ENCODE data around the gene SPEG. TPM values are rescaled to one million over a fixed set of nuclear protein-coding genes. Genes with fewer than 3 reads are reported as not detected.
"Not testable (repeated sequence)": the region's sequence is repeated elsewhere in the genome, so short reads cannot be mapped to it uniquely, and the experiment has no call there.

The SPEG gene
- total RNA-seq, 1 donor from 2014 or later: 6.5 TPM

DNA sequence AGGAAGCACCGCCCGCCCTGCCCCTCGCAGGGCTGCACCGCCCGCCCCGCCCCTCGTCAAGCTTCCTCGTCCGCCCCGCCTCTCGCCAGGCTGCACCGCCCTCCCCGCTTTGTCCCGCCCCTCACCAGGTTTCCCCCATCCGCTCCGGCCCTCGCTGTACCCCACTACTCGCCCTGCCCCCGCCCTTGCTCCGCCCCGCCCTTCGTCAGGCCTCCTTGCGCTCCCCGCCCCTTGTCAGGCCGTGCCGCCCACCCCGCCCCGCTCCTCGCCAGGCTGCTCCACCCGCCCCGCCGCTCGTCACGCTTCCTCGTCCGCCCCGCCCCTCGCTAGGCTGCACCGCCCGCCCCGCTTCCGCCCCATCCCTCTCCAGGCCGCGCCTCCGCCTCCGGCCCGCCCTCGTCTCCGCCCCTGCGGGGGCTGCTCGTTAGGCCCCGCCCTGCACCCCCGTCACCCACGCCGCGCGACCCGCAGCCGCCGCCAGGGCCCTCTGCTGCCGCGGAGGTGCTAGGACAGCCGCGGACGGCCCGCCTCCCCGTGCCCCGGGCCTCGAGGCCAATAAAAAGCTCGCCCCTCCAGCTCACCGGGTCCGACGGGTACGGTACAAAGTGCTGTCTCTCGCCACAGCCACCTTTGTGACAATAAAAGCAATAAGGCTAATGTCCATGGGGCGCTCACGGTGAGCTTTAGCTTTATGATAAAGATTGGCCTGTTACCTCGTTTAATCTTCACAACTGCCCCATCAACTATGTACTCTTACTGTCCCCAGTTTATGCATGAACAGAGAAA is 46.3 kb upstream of the SPEG start:
- ATAC-seq: peak; percentile 92 to 93
- Histone ChIP-seq H3K27me3 (ENCODE audit: low read depth) (no peaks in the 10 kb centered on the region), H3K4me1 (peaks cover 32% of the 10 kb centered on the region), H3K27ac (peak overlapping the region; percentile 94), H3K36me3 (peaks cover 34% of the 10 kb centered on the region), H3K9me3 (no peaks in the 10 kb centered on the region), H3K4me3 (peak overlapping the region; percentile 89)
- DNase-seq: peak; percentile 99
- intact Hi-C loops (cut with DNase I): no loop called here
- TF ChIP-seq, protein P1, sequence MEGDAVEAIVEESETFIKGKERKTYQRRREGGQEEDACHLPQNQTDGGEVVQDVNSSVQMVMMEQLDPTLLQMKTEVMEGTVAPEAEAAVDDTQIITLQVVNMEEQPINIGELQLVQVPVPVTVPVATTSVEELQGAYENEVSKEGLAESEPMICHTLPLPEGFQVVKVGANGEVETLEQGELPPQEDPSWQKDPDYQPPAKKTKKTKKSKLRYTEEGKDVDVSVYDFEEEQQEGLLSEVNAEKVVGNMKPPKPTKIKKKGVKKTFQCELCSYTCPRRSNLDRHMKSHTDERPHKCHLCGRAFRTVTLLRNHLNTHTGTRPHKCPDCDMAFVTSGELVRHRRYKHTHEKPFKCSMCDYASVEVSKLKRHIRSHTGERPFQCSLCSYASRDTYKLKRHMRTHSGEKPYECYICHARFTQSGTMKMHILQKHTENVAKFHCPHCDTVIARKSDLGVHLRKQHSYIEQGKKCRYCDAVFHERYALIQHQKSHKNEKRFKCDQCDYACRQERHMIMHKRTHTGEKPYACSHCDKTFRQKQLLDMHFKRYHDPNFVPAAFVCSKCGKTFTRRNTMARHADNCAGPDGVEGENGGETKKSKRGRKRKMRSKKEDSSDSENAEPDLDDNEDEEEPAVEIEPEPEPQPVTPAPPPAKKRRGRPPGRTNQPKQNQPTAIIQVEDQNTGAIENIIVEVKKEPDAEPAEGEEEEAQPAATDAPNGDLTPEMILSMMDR (IDR thresholded peaks at IDR 0.05): peak; percentile 71

DNA sequence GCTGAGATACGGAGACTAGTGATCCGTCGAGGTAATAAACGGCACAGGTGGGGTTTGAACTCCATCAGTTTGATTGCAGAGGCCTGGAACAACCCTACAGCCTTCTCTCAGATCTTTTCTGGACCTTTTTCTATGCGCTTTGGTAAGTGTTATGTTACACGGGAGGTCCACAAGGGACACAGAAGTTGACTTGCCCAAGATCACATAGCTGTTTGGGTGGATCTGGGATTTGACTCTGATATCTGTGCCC is 45.8 kb upstream of the SPEG start:
- TF ChIP-seq, protein P1 (IDR thresholded peaks at IDR 0.05): no peak
- Histone ChIP-seq H3K27ac (peak overlapping the region; percentile 94), H3K36me3 (peaks cover 29% of the 10 kb centered on the region), H3K9me3 (no peaks in the 10 kb centered on the region), H3K4me3 (peak overlapping the region; percentile 89), H3K4me1 (peaks cover 30% of the 10 kb centered on the region), H3K27me3 (ENCODE audit: low read depth) (no peaks in the 10 kb centered on the region)
- intact Hi-C loops (cut with DNase I): no loop called here
- ATAC-seq: no peak
- DNase-seq: no peak

DNA sequence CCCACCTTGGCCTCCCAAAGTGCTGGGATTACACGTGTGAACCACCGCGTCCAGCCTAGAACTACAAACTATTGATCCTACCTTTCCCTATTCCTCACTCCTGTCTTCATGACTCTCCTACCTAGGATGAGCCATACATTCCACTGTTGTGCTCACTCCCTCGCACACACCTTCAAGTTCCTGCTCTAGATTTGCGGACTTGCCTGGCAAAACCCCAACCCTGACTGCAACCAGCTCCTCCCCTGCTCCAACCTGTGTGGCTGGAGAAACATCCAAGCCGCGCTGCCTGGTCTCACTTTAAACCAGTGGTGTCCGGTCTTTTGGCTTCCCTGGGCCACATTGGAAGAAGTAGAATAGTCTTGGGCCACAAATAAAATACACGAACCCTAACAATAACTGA is 41.9 kb upstream of the SPEG start:
- ATAC-seq (no peak), DNase-seq (no peak)
- no peaks in the 10 kb centered on the region for H3K4me1 ChIP-seq
- TF ChIP-seq, protein P1 (IDR thresholded peaks at IDR 0.05): no peak
- H3K4me3 ChIP-seq: no peak overlapping the region
- H3K27ac ChIP-seq: no peak overlapping the region
- intact Hi-C loops (cut with DNase I): no loop called here
- H3K36me3 ChIP-seq: no peaks in the 10 kb centered on the region
- no peaks in the 10 kb centered on the region for H3K9me3 ChIP-seq
- H3K27me3 ChIP-seq (ENCODE audit: low read depth): no peaks in the 10 kb centered on the region

DNA sequence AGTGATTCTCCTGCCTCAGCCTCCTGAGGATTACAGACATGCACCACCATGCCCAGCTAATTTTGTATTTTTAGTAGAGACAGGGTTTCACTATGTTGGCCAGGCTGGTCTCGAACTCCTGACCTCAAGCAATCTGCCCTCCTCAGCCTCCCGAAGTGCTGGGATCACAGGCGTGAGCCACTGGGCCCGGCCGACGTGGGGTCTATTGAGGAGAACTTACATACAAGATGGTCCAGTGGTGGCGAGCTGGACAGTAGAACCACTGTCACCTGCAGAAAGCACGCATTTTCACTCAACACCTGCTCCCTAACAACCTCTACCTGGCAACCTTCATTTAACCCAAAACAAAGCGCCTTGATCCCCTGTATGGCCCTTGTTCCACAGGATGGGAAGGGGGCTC is 39.6 kb upstream of the SPEG start:
- intact Hi-C loops (cut with DNase I); H3K36me3 ChIP-seq; DNase-seq; H3K27me3 ChIP-seq (ENCODE audit: low read depth); H3K4me3 ChIP-seq; ATAC-seq; H3K9me3 ChIP-seq; H3K27ac ChIP-seq: not testable (repeated sequence)
- H3K4me1 ChIP-seq: peaks cover 12% of the 10 kb centered on the region

DNA sequence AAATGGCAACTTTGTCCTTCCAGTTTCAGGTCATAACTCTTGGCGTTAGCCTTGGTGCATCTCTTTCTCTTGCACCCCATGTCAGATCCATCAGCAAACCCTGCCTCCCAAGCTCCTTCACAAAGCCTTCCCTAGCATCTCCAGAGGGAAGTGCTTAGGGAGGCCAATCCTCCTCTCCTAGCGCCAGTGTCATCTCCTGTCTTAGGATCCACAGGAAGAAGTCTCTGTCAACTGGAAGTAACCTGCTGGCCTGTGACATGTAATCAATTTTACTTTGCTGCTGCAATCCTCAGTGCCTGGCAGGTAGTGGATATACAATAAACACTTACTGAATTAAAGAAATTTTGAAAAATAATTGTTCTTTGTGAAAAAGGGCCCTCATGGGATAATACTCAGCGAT is 39.0 kb upstream of the SPEG start:
- intact Hi-C loops (cut with DNase I): no loop called here
- no peak overlapping the region for H3K27ac ChIP-seq
- no peak overlapping the region for H3K4me3 ChIP-seq
- ATAC-seq (no peak), DNase-seq (no peak)
- no peaks in the 10 kb centered on the region for H3K36me3 ChIP-seq
- H3K27me3 ChIP-seq (ENCODE audit: low read depth): no peaks in the 10 kb centered on the region
- no peaks in the 10 kb centered on the region for H3K9me3 ChIP-seq
- H3K4me1 ChIP-seq: peaks cover 12% of the 10 kb centered on the region
- TF ChIP-seq, protein P1 (IDR thresholded peaks at IDR 0.05): no peak

DNA sequence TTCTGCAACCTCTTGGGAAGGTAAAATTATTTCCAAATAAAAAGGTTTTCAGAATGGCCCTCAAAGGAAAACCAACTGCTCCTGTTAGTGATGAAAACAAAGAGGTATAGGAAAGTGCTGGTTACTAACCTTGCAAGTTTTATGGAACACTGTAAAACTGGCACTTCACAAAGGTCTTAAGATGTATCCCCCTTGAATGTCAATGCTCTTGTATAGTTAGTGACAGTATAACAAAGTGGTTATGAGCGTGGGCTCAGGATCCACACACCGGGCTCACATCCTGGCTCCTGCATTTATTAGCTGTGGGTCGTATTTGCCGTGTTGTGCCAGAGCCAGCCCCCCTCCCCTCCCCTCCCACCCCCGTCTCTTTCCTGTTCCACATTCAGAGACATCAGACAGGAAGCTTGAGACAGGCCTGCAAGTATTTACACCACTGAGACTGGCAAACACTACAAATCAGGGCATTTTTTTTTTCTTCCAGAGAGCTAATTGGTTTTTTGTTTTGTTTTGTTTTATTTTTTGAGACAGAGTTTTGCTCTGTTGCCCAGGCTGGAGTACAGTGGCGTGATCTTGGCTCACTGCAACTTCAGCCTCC is 37.7 kb upstream of the SPEG start:
- no peaks in the 10 kb centered on the region for H3K9me3 ChIP-seq
- ATAC-seq (no peak), DNase-seq (no peak)
- peaks cover 12% of the 10 kb centered on the region for H3K4me1 ChIP-seq
- H3K4me3 ChIP-seq: no peak overlapping the region
- H3K27me3 ChIP-seq (ENCODE audit: low read depth): no peaks in the 10 kb centered on the region
- H3K36me3 ChIP-seq: no peaks in the 10 kb centered on the region
- no peak overlapping the region for H3K27ac ChIP-seq
- intact Hi-C loops (cut with DNase I): no loop called here
- TF ChIP-seq, protein P1 (IDR thresholded peaks at IDR 0.05): no peak
